Measurements from ENCODE around the gene AOX1. TPM values are rescaled to one million over a fixed set of nuclear protein-coding genes. Genes with fewer than 3 reads are reported as not detected.

AOX1 gene
- total and polyA plus RNA-seq, 9 of the 15 experiments (the other 6 are each of a cell fraction or from before 2014, with no cell fraction given), result 0.10 to 0.55 (median 0.20) TPM; not detected in 6

- POLR2A ChIA-PET, result interaction anchor here (0.6 kb wide), 1 partner anchor 293 kb away, joined by 3 read pairs; the partner anchor contains the start of genes NIF3L1 and PPIL3
These were observed 10.1 kb downstream of the AOX1 start for GRCh38 chr2:200595913-200596312.

More at GRCh38 chr2:200595913-200596312, 10.1 kb downstream of the AOX1 start:
- no peak overlapping the region for H2AFZ ChIP-seq (ENCODE audit: low read depth, low read length)
- no peaks in the 10 kb centered on the region for H3K9me1 ChIP-seq (ENCODE audit: control insufficient read depth, insufficient read depth, low read length)
- H3K27ac ChIP-seq (ENCODE audit: extremely low read depth, low read depth, low read length), result no peak overlapping the region
- no peaks in the 10 kb centered on the region for H3K9me3 ChIP-seq (replicated peaks; ENCODE audit: control insufficient read depth, insufficient read depth, low read depth, low read length)
- H3K4me3 ChIP-seq, result no peak overlapping the region
- H3K4me2 ChIP-seq (ENCODE audit: insufficient read depth, low read length), result no peak overlapping the region
- no peak for TF ChIP-seq ZNF75A (CRISPR knock-in tag; IDR thresholded peaks at IDR 0.05)
- TF ChIP-seq GMEB1 (CRISPR knock-in tag; IDR thresholded peaks at IDR 0.05), result no peak
- TF ChIP-seq ZNF766 (CRISPR knock-in tag; conservative IDR thresholded peaks at IDR 0.05), result no peak
- no peak for TF ChIP-seq EP300 (IDR thresholded peaks at IDR 0.05; ENCODE audit: low read length)
- no peak for TF ChIP-seq CXXC5 (CRISPR knock-in tag; IDR thresholded peaks at IDR 0.05)
- no peak for TF ChIP-seq NFXL1 (CRISPR knock-in tag; IDR thresholded peaks at IDR 0.05)
- no peak for TF ChIP-seq NFATC3 (IDR thresholded peaks at IDR 0.05)
- no peak for TF ChIP-seq SRSF7 (optimal IDR thresholded peaks at IDR 0.05; ENCODE audit: low read depth, low read length)
- no peak for TF ChIP-seq BRF2 (IDR thresholded peaks at IDR 0.05; ENCODE audit: borderline replicate concordance, insufficient read depth, insufficient read length)
- no peak for TF ChIP-seq GABPA (tag; conservative IDR thresholded peaks at IDR 0.05; ENCODE audit: low read depth)
- no peak for TF ChIP-seq RFX1 (IDR thresholded peaks at IDR 0.05)
- TF ChIP-seq DPF2 (IDR thresholded peaks at IDR 0.05), result no peak
- TF ChIP-seq ID3 (CRISPR knock-in tag; IDR thresholded peaks at IDR 0.05), result no peak
- no peak for TF ChIP-seq ID3 (tag; IDR thresholded peaks at IDR 0.05)
- no peak for TF ChIP-seq VEZF1 (CRISPR knock-in tag; IDR thresholded peaks at IDR 0.05)
- TF ChIP-seq ZSCAN29 (IDR thresholded peaks at IDR 0.05), result no peak
- TF ChIP-seq U2AF2 (optimal IDR thresholded peaks at IDR 0.05; ENCODE audit: low read depth, low read length), result no peak
- no peak for TF ChIP-seq ETV1 (tag; conservative IDR thresholded peaks at IDR 0.05; ENCODE audit: low read depth)
- no peak for TF ChIP-seq CBFA2T2 (conservative IDR thresholded peaks at IDR 0.05)
- no peak for TF ChIP-seq RBM25 (IDR thresholded peaks at IDR 0.05; ENCODE audit: low read depth, low read length, severe bottlenecking)
- no peak for TF ChIP-seq ZKSCAN8 (CRISPR knock-in tag; IDR thresholded peaks at IDR 0.05)
- 0% methylated on average over 3 of the region's 3 CpGs for WGBS (ENCODE audit: insufficient coverage, low coverage, missing lambda C conversion rate)
- H3K4me1 ChIP-seq (replicated peaks in 1 of 2; ENCODE audit: control insufficient read depth in 2 of 2, insufficient read depth in 2 of 2, low read length in 2 of 2), result no peaks in the 10 kb centered on the region
- no peaks in the 10 kb centered on the region; a peak in 1 of 5 replicates for H3K27me3 ChIP-seq (ENCODE audit: control insufficient read depth in 2 of 2, insufficient read depth in 2 of 2, low read length in 2 of 2)
- no peak for ATAC-seq
- BruUV-seq (replicated peaks), result no TSS peak
- FAIRE-seq, result no peak
- intact Hi-C loops (cut with micrococcal nuclease), result loop anchor here (10.0 kb wide), 1 partner anchor 611 kb away; no protein-coding TSS in a partner anchor
- H3K36me3 ChIP-seq (ENCODE audit: control insufficient read depth, insufficient read depth, low read length), result no peaks in the 10 kb centered on the region
- no peaks in the 10 kb centered on the region for H3K79me2 ChIP-seq (ENCODE audit: control insufficient read depth, insufficient read depth, low read length)
- H3K9ac ChIP-seq (ENCODE audit: insufficient read depth in 1 of 2, low read depth in 2 of 2, low read length in 2 of 2), result no peak overlapping the region
- in situ Hi-C loops (cut with MboI), result no loop called here
- DNase-seq (ENCODE audit: extremely low read depth in 1 of 4, low spot score in 3 of 4), result no peak
- H4K20me1 ChIP-seq (replicated peaks; ENCODE audit: control insufficient read depth, insufficient read depth, low read length), result no peaks in the 10 kb centered on the region
- CTCF ChIA-PET (ENCODE audit: low intra/inter-chr PET ratio), result no interaction called here

All from K562 (cell line).